A549 treated with CpdA at 1 μM for 4 hours (cell line): Measurements from ENCODE around the gene GRHL3. TPM values are rescaled to one million over a fixed set of nuclear protein-coding genes. Genes with fewer than 3 reads are reported as not detected.

Experiments
- total RNA-seq: library from RNA; stranded (reverse); fragments of 200-300 nt; extraction: Qiagen RNA extraction; gene quantifications from 5 replicates; pipeline ENCODE4 v1.2.3, GENCODE V29; 2022; ENCODE audit warnings: low read depth

The GRHL3 gene
- total RNA-seq = 0.50 to 0.66 TPM (median 0.54 TPM) in 5 replicates

DNA sequence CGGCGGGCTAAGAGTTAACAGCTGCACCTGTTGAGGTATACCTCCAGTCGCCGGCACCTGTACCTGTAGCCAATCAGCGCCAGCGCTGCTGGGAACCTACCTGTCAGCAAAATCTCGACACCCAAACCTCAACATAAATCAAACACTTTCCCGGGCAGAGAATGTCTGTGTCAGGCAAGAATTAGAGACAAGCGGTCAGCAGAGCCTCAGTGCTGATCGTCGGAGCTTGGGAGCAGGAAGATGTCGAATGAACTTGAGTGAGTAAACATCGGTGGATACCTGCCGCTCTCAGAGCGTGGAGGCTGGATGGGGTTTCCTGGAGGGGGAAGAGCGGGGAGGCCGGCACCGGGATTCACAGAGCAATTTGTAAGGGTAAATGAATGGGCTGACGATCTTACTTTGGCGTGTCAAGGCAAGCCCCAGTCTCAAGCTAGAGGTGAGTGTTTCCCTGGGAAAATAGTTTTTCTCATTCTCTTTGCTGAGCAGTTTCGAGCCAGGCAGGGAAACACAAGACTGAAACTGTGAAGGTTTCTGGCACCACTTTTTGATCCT, at the start of gene GRHL3:
Gene GRHL3 (plus strand): TSS at position 46 of the 552 bp plus-strand sequence. CDS start 195 bp downstream, at position 241.

Other genes starting within 250 kb of the GRHL3 start
- 5.5 to 7.5 TPM (median 6.2 TPM) in 5 replicates for gene MYOM3, start 207.2 kb upstream of the GRHL3 start, total RNA-seq
- 3.5 to 4.9 TPM (median 4.1 TPM) in 5 replicates for gene IL22RA1, start 176.2 kb upstream of the GRHL3 start, total RNA-seq
- 0.73 to 1.6 TPM (median 1.1 TPM) in 5 replicates for gene IFNLR1, start 132.1 kb upstream of the GRHL3 start, total RNA-seq
- 5.7 to 8.7 TPM (median 6.7 TPM) in 5 replicates for gene STPG1, start 94.4 kb downstream of the GRHL3 start, total RNA-seq
- 5.8 to 8.6 TPM (median 7.1 TPM) in 5 replicates for gene NIPAL3, start 96.4 kb downstream of the GRHL3 start, total RNA-seq
- 9.7 to 12.8 TPM (median 11.7 TPM) in 5 replicates for gene RCAN3, start 183.5 kb downstream of the GRHL3 start, total RNA-seq
- 0.03 to 0.08 TPM (median 0.04 TPM) in 4 of 5 replicates, not detected in the other for gene NCMAP, start 236.7 kb downstream of the GRHL3 start, total RNA-seq